PC-9 (cell line): Measurements from ENCODE around the gene NYNRIN.

Experiments used
- EZH2 ChIP-seq: fragments of 200-600 bp; sonication (generic); IDR thresholded peaks from 2 replicates; pipeline ENCODE4 v1.8.0; 2017; ENCODE audit warnings: antibody characterized with exemption, low read depth
- TF ChIP-seq, protein P1 (sequence below): fragments of 200-600 bp; sonication (generic); conservative IDR thresholded peaks from 2 replicates; pipeline ENCODE4 v1.6.1; 2017; ENCODE audit warnings: mixed run types, antibody characterized with exemption, mild to moderate bottlenecking, moderate library complexity

DNA sequence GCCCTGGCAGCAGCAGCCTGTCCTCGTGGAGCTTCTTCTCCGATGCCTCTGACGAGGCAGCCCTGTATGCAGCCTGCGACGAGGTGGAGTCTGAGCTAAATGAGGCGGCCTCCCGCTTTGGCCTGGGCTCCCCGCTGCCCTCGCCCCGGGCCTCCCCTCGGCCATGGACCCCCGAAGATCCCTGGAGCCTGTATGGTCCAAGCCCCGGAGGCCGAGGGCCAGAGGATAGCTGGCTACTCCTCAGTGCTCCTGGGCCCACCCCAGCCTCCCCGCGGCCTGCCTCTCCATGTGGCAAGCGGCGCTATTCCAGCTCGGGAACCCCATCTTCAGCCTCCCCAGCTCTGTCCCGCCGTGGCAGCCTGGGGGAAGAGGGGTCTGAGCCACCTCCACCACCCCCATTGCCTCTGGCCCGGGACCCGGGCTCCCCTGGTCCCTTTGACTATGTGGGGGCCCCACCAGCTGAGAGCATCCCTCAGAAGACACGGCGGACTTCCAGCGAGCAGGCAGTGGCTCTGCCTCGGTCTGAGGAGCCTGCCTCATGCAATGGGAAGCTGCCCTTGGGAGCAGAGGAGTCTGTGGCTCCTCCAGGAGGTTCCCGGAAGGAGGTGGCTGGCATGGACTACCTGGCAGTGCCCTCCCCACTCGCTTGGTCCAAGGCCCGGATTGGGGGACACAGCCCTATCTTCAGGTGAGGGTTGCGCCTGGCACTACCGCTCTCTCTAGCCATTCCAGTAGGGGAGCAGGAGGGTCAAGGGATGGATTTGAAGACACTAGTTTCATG is 28.7 kb upstream of the NYNRIN start:
- TF ChIP-seq, protein P1, sequence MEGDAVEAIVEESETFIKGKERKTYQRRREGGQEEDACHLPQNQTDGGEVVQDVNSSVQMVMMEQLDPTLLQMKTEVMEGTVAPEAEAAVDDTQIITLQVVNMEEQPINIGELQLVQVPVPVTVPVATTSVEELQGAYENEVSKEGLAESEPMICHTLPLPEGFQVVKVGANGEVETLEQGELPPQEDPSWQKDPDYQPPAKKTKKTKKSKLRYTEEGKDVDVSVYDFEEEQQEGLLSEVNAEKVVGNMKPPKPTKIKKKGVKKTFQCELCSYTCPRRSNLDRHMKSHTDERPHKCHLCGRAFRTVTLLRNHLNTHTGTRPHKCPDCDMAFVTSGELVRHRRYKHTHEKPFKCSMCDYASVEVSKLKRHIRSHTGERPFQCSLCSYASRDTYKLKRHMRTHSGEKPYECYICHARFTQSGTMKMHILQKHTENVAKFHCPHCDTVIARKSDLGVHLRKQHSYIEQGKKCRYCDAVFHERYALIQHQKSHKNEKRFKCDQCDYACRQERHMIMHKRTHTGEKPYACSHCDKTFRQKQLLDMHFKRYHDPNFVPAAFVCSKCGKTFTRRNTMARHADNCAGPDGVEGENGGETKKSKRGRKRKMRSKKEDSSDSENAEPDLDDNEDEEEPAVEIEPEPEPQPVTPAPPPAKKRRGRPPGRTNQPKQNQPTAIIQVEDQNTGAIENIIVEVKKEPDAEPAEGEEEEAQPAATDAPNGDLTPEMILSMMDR: no peak
- TF ChIP-seq EZH2: no peak
